Activated T-cell treated with anti-CD3 and anti-CD28 coated beads for 24 hours (primary cell): ENCODE measurements around the gene EPB41.
"Not testable (repeated sequence)": the region's sequence is repeated elsewhere in the genome, so short reads cannot be mapped to it uniquely, and the experiment has no call there.

Experiments
- DNase-seq: peaks from one replicate; pipeline ENCODE4 v3.0.0-alpha.2; 2020; ENCODE audit warnings: low read depth

The EPB41 gene

GRCh38 chr1:28982198-28982597, 67.8 kb downstream of the EPB41 start:
- DNase-seq: no peak

DNA sequence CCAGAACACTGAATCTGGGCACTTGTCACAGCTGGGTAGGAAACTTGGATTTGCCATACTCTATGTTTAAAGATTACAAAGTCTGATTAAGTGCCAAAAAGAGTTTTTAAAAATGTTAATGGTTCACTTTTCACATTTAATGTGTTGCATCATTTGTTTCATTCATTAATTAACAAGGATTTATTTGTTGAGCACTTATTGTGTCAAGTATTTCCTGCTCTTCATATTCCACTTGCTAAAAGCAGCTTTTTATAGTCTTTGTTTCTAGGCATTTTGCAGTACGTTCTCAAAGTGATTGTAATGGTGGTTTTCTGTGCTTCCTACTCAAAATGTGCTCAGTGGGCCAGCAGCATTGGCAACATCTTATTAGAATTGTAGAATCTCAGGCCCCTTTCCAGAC, 68.7 kb downstream of the EPB41 start:
- no peak for DNase-seq

GRCh38 chr1:28983509-28984310, 69.3 kb downstream of the EPB41 start:
- no peak for DNase-seq

DNA sequence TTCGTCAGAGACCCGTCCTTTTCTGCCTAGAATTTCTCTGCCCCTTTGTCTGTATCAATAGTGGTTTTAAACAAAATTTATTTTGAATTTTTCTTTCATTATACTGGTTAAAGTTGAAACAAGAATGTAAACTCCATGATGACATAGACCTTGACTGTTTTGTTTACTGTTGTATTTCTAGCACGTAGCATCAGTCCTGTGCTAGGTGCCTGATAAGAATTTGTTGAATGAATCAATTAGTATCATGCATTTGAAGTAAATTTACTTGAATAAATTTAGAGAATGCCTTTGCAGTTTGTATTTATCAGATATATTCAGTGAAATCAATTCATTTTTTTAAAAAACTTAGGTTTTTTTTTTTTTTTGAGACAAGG, 69.9 kb downstream of the EPB41 start:
- no peak for DNase-seq

DNA sequence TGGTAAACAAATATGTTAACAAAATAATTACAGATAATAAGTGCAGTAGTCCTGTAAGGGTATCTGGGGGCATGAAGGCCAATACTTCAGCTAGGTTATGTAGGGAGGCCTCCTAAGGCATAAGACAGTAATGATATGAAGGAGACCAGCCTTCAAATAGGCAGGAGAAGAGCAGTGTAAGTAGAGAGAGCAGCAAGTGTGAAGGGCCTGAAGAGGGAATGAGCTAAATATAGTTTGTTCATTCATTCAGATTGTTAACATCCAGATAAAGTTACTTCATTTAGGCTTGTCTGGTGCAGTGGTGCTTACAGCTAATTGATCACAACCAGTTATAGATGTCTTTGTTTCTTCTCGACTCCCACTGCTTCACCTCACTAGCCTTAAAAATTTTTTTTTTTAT, 71.1 kb downstream of the EPB41 start:
- DNase-seq: no peak

DNA sequence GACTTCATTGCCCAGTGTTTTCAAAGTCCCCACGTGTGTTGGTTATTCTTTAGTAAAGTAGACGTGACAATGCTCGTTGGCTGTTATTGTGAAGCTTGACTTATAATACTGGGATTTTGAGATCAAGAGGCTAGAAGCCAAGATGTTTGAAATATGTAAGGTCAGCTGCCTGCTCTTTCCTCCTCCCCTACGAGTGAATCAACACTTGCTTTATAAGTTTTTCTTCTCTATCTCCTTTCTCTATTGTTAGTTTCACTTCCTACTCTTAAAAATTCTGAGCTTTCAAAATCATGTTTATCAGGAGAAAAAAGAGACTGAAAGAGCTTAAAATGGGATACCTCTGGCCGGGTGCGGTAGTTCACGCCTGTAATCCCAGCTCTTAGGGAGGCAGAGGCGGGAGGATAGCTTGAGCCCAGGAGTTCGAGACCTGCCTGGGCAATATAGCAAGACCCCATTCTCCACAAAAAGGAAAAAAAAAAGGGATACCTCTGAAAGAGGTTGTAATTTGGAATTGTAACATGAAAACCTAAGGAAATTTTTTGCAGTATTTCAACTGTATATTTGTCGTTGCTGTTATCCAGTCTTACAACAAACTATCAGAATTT, 72.0 kb downstream of the EPB41 start:
- no peak for DNase-seq

DNA sequence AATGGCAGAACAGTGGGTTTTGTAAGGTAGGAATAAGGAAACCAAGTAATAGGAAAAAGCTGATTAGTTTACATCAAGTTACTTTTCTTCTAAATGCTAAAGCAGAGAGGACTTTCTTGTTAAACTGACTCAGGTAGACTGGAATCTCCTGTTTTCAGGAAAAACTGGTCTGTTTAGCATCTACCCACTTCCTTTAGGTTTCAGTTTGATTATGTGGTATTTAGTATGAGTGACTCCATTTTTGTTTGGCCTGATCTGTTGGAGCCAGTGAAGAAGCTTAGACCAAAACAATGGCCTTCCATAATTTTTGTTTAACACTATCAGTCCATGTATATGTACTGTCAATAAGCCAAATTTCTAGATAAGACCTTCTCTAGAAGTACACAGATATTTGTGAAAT, 88.4 kb downstream of the EPB41 start:
- DNase-seq: no peak

DNA sequence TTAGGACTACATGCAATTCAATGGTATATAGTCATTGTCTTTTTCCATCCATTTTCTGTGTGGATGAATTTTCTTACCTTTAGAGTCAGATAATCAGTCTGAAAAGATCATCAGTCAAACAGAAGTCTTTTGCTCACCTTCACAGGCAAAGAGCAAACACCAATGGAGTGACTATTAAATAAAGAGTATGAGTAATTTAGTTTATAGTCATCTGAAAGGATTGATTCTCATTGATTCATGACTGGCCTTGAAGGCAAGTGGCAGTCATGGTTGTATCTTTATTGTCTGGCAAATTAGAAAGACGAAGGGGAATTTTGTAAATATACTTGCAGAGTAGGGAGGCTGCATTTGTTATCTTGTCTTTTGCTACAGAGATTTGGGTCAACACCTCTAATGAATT, 89.9 kb downstream of the EPB41 start:
- DNase-seq: no peak

GRCh38 chr1:29004798-29005197, 90.4 kb downstream of the EPB41 start:
- DNase-seq: no peak

GRCh38 chr1:29011775-29012174, 97.4 kb downstream of the EPB41 start:
- DNase-seq: no peak

GRCh38 chr1:29017235-29017634, 102.9 kb downstream of the EPB41 start:
- DNase-seq: no peak

DNA sequence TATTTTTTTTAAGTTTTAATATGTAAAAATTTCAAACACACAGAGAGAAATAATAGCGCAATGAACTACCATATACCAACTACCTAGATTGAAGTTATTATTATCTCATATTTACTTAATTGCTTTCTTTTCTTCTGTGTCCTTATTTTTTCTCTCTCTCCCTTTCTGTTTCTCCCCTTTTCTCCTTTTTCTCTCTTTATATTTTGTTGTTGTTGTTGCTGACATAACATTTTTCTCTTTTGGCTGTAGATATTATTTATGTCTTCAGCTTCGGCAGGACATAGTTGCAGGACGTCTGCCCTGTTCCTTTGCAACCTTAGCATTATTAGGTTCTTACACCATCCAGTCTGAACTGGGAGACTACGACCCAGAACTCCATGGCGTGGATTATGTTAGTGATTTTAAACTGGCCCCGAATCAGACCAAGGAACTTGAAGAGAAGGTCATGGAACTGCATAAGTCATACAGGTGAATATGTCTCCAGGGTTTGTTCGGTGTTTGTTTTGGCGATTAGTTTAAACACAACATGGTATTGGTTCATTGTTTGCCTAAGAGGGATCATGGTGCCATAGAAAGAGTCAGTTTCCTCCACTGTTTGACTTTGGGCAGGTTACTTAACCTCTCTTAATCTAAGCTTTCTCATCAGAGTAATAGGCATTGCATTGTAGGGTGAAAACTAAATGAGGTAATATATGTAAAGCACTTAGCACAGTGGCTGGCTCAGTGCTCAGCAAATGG, 103.8 kb downstream of the EPB41 start:
- no peak for DNase-seq

DNA sequence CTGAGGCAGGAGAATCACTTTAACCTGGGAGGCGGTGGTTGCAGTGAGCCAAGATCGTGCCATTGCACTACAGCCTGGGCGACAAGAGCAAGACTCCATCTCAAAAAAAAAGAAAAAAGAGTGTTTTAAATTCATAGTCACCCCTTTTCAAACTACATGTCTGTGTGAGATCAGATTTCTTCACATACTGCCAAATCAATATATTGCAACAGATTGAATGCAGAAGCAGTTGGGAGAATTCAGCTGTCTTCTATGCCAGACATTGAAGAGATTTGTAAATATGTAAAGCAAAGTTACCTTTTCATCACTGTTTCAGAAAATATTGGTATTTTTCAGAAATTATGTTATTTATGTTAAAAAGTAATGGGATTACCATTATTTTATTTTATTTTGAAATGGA, 108.3 kb downstream of the EPB41 start:
- DNase-seq: no peak

DNA sequence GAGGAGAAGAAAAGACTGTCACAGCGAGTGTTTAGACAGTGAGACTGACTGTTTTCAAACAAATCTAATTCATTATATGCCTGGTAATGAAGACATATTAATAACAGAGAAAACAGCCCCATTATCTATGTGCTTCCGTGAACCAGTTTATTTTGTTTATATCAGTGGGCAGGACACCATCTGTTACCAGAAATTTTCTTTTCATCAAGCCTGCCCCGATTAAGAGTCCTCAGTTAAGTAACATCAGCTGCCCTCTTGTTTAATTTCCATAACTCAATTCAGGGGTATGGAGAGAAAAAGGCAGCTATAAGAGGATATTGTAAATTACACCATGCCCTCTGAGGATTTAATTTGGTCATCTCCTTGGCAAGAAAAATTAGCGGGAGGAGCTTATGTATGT, 115.3 kb downstream of the EPB41 start:
- no peak for DNase-seq

DNA sequence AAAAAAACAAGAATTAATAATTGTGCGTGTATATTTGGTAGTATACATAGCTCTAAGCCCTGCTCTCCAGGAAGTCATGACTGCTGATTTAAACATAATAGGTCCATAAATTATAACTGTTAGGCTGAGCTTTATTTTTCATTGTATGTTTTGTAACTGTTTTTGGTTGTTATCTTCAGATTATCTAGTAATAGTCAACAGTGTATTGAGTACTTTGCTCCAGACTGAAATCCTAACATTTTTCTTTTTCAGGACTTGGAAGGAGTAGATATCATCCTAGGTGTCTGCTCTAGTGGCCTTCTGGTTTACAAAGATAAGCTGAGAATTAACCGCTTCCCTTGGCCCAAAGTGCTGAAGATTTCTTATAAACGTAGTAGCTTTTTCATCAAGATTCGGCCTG, 118.5 kb downstream of the EPB41 start:
- DNase-seq: no peak

DNA sequence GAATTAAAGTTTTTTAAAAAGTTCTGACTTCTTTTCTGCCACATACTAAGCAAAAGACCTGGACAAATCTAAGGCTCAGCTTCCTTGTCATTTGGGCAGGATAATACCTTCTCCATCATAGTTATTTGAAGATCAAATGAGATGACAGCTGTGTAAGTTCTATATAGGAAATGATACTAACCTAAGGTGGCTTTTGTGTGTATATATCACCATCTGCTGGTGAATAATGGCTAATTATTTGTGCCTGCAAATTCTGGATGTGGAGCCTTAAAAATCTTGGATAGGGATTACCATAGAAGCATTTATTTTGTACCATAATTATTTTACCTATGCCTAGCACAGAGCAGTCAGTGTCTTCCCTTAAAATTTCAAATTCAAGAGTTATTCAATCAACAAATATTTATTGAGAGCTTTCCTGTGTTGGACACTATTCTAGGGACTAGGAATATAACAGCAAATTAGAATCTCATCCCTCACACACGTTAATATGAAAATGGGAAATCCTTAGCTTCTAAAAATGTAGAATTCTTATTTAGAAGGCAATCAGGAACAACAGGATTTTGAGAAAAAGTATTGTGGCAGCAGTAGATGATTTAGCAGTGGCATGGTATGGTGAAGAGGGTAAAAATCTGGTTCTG, 119.6 kb downstream of the EPB41 start:
- no peak for DNase-seq

GRCh38 chr1:29043274-29043965, 129.1 kb downstream of the EPB41 start:
- no peak for DNase-seq

- no peak for DNase-seq
These were observed 129.6 kb downstream of the EPB41 start for GRCh38 chr1:29044010-29044409.

GRCh38 chr1:29045663-29046062, 131.3 kb downstream of the EPB41 start:
- not testable (repeated sequence) for DNase-seq

GRCh38 chr1:29047142-29047541, 132.8 kb downstream of the EPB41 start:
- DNase-seq: no peak

DNA sequence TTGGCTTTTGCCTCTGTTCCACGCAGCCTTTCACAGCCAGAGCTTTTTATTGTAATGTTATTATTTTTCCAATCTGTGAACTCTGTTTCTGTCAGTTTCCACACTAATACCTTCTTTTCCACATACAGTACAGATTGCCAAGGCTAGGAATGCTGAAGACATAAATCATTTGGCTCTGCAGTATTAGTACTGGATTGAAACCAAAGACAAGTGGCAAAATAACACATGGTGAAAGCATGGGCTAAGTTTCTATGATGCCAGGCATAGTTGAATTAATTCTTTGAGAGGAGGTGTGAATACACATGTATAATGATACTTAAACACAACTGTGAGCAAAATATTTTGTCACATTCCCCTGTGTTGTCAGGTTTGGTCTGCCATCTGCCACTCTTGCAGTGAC, 135.8 kb downstream of the EPB41 start:
- DNase-seq: no peak

GRCh38 chr1:29052100-29052499, 137.7 kb downstream of the EPB41 start:
- DNase-seq: no peak
